Measurements from ENCODE around the gene PAAF1. TPM values are rescaled to one million over a fixed set of nuclear protein-coding genes. Genes with fewer than 3 reads are reported as not detected.
"Not testable (repeated sequence)": the region's sequence is repeated elsewhere in the genome, so short reads cannot be mapped to it uniquely, and the experiment has no call there.

PAAF1 gene
- total RNA-seq, 1 donor from 2014 or later, result 11.3 TPM

GRCh38 chr11:73875380-73875779 lies 1.4 kb upstream of the PAAF1 start:
- DNase-seq (no peak), ATAC-seq (ENCODE audit: poor library complexity) (no peak)
- intact Hi-C loops (cut with DNase I), result no loop called here

- ATAC-seq (ENCODE audit: poor library complexity) (no peak), DNase-seq (no peak)
- intact Hi-C loops (cut with DNase I), result no loop called here
Measured at GRCh38 chr11:73875840-73876239, 959 bp upstream of the PAAF1 start.

GRCh38 chr11:73878771-73879170 lies 2.0 kb downstream of the PAAF1 start:
- ATAC-seq (ENCODE audit: poor library complexity) (no peak), DNase-seq (no peak)
- intact Hi-C loops (cut with DNase I), result no loop called here

- intact Hi-C loops (cut with DNase I); DNase-seq; ATAC-seq (ENCODE audit: poor library complexity): not testable (repeated sequence)
Measured at GRCh38 chr11:73880449-73880848, 3.6 kb downstream of the PAAF1 start.

- intact Hi-C loops (cut with DNase I), result no loop called here
- ATAC-seq (ENCODE audit: poor library complexity) (no peak), DNase-seq (no peak)
Measured at GRCh38 chr11:73883856-73884255, 7.1 kb downstream of the PAAF1 start.

GRCh38 chr11:73888244-73888643 lies 11.4 kb downstream of the PAAF1 start:
- ATAC-seq (ENCODE audit: poor library complexity) (no peak), DNase-seq (no peak)
- intact Hi-C loops (cut with DNase I), result no loop called here

GRCh38 chr11:73889019-73889418 lies 12.2 kb downstream of the PAAF1 start:
- ATAC-seq (ENCODE audit: poor library complexity) (no peak), DNase-seq (no peak)
- intact Hi-C loops (cut with DNase I), result no loop called here

- no peak for ATAC-seq (ENCODE audit: poor library complexity)
- no peak for DNase-seq
- intact Hi-C loops (cut with DNase I), result no loop called here
Measured at GRCh38 chr11:73889536-73889935, 12.7 kb downstream of the PAAF1 start.

GRCh38 chr11:73893041-73893440 lies 16.2 kb downstream of the PAAF1 start:
- ATAC-seq (ENCODE audit: poor library complexity), result no peak
- intact Hi-C loops (cut with DNase I), result no loop called here

GRCh38 chr11:73894725-73895335 lies 18.0 kb downstream of the PAAF1 start:
- DNase-seq, result no peak
- ATAC-seq (ENCODE audit: poor library complexity), result no peak
- intact Hi-C loops (cut with DNase I), result no loop called here

More at GRCh38 chr11:73893041-73893440, 16.2 kb downstream of the PAAF1 start:
- no peak for DNase-seq

GRCh38 chr11:73902303-73902702 lies 25.5 kb downstream of the PAAF1 start:
- DNase-seq, result no peak
- intact Hi-C loops (cut with DNase I), result no loop called here
- ATAC-seq (ENCODE audit: poor library complexity), result no peak

GRCh38 chr11:73907191-73907590 lies 30.4 kb downstream of the PAAF1 start:
- intact Hi-C loops (cut with DNase I), result no loop called here
- ATAC-seq (ENCODE audit: poor library complexity) (peak; percentile 87), DNase-seq (no peak)

GRCh38 chr11:73912026-73912425 lies 35.2 kb downstream of the PAAF1 start:
- intact Hi-C loops (cut with DNase I), result no loop called here
- ATAC-seq (ENCODE audit: poor library complexity) (no peak), DNase-seq (no peak)

GRCh38 chr11:73913472-73913871 lies 36.7 kb downstream of the PAAF1 start:
- no peak for ATAC-seq (ENCODE audit: poor library complexity)
- no peak for DNase-seq
- intact Hi-C loops (cut with DNase I), result no loop called here

- intact Hi-C loops (cut with DNase I), result no loop called here
- DNase-seq (no peak), ATAC-seq (ENCODE audit: poor library complexity) (no peak)
Measured at GRCh38 chr11:73914284-73914683, 37.5 kb downstream of the PAAF1 start.

- intact Hi-C loops (cut with DNase I), result no loop called here
- no peak for ATAC-seq (ENCODE audit: poor library complexity)
Measured at GRCh38 chr11:73916435-73916834, 39.6 kb downstream of the PAAF1 start.

GRCh38 chr11:73921180-73921579 lies 44.4 kb downstream of the PAAF1 start:
- DNase-seq (no peak), ATAC-seq (ENCODE audit: poor library complexity) (no peak)
- intact Hi-C loops (cut with DNase I), result no loop called here

More at GRCh38 chr11:73916435-73916834, 39.6 kb downstream of the PAAF1 start:
- no peak for DNase-seq

GRCh38 chr11:73929388-73929787 lies 52.6 kb downstream of the PAAF1 start:
- intact Hi-C loops (cut with DNase I), result no loop called here
- DNase-seq (no peak), ATAC-seq (ENCODE audit: poor library complexity) (no peak)

- ATAC-seq (ENCODE audit: poor library complexity), result peak; percentile 68
- intact Hi-C loops (cut with DNase I), result no loop called here
Measured at GRCh38 chr11:73931039-73931645, 54.3 kb downstream of the PAAF1 start.

GRCh38 chr11:73931951-73932350 lies 55.2 kb downstream of the PAAF1 start:
- DNase-seq (no peak), ATAC-seq (ENCODE audit: poor library complexity) (no peak)
- intact Hi-C loops (cut with DNase I), result no loop called here

More at GRCh38 chr11:73931039-73931645, 54.3 kb downstream of the PAAF1 start:
- DNase-seq, result no peak

GRCh38 chr11:73932781-73933180 lies 56.0 kb downstream of the PAAF1 start:
- intact Hi-C loops (cut with DNase I), result no loop called here
- DNase-seq, result no peak
- ATAC-seq (ENCODE audit: poor library complexity), result no peak

All from Right ventricle myocardium superior (tissue), 1 donor.